Common myeloid progenitor, CD34-positive (primary cell): ENCODE data around the gene IGSF22.

Experiments
- CTCF ChIA-PET: fragments of 350-600 bp; sonication (Branson Sonifier 250); formaldehyde crosslinking; loops from one replicate; lab custom pipeline; 2021; ENCODE audit warnings: antibody characterized with exemption; lab: Charles Lee
- POLR2A ChIA-PET: fragments of 350-600 bp; sonication (Branson Sonifier 250); formaldehyde crosslinking; loops from one replicate; lab custom pipeline; 2021; ENCODE audit warnings: antibody characterized with exemption; lab: Charles Lee
- DNase-seq, 3 donors: peaks; one replicate each; pipeline versions ENCODE4 v3.0.0 to v3.0.0-alpha.2; 2013
- H3K27ac ChIP-seq, 2 experiments: 1 replicate in 1 of 2; 2 replicates in 1 of 2; pipeline ENCODE4 v1.7.0; 2013; ENCODE audit warnings: inconsistent platforms in 2 of 2, low read length in 2 of 2, mild to moderate bottlenecking in 2 of 2, low read depth in 1 of 2, moderate library complexity in 1 of 2; ENCODE audit not compliant: severe bottlenecking in 2 of 2, insufficient read depth in 1 of 2, poor library complexity in 1 of 2
- H3K27me3 ChIP-seq, 5 experiments: replicated peaks in 2 of 5; 1 replicate in 3 of 5; 2 replicates in 2 of 5; pipeline versions ENCODE4 v1.6.1 to v1.7.0; 2013; ENCODE audit warnings: low read length in 4 of 5, mild to moderate bottlenecking in 2 of 5, moderate library complexity in 2 of 5, inconsistent platforms in 1 of 5; ENCODE audit not compliant: insufficient read depth in 5 of 5, control insufficient read depth in 4 of 5
- H3K36me3 ChIP-seq, 4 experiments: 1 replicate in 2 of 4; 2 replicates in 2 of 4; pipeline versions ENCODE4 v1.6.1 to v1.7.0; 2013; ENCODE audit warnings: low read length in 3 of 4, control low read depth in 1 of 4, mild to moderate bottlenecking in 1 of 4; ENCODE audit not compliant: control insufficient read depth in 4 of 4, insufficient read depth in 4 of 4
- H3K4me1 ChIP-seq, 4 experiments: 1 replicate in 3 of 4; 2 replicates in 1 of 4; pipeline versions ENCODE4 v1.6.1 to v1.7.1; 2013; ENCODE audit warnings: low read length in 3 of 4, mild to moderate bottlenecking in 3 of 4, control low read depth in 1 of 4, inconsistent platforms in 1 of 4, moderate library complexity in 1 of 4; ENCODE audit not compliant: control insufficient read depth in 4 of 4, insufficient read depth in 4 of 4; ENCODE audit errors: control extremely low read depth in 1 of 4
- H3K4me3 ChIP-seq, 7 experiments: 1 replicate in 4 of 7; 2 replicates in 3 of 7; pipeline versions ENCODE4 v1.5.1 to v1.7.0; 2013; ENCODE audit warnings: mild to moderate bottlenecking in 7 of 7, low read length in 6 of 7, moderate library complexity in 6 of 7, inconsistent platforms in 2 of 7, low read depth in 2 of 7, control low read depth in 1 of 7; ENCODE audit not compliant: insufficient read depth in 4 of 7, control insufficient read depth in 1 of 7; ENCODE audit errors: extremely low read depth in 1 of 7
- H3K9me3 ChIP-seq, 5 experiments: 1 replicate in 4 of 5; 2 replicates in 1 of 5; pipeline versions ENCODE4 v1.6.1 to v1.7.1; 2013; ENCODE audit warnings: low read length in 4 of 5, mild to moderate bottlenecking in 2 of 5, inconsistent platforms in 1 of 5, low read depth in 1 of 5, moderate library complexity in 1 of 5; ENCODE audit not compliant: control insufficient read depth in 4 of 5, insufficient read depth in 2 of 5; ENCODE audit errors: control extremely low read depth in 1 of 5
- WGBS: methylation state at CpG from one replicate; pipeline ENCODE4 v1.1.5; 2013; ENCODE audit not compliant: insufficient coverage; 5-methylcytosine and 5-hydroxymethylcytosine counted together

IGSF22 gene

GRCh38 chr11:18704045-18704645 lies 21.8 kb downstream of the IGSF22 start:
- CTCF ChIA-PET = interaction anchor here (0.8 to 1.9 kb wide), 7 partner anchors 9 to 164 kb away, joined by 3 to 6 read pairs (median 3); no protein-coding TSS in a partner anchor
- Histone ChIP-seq H3K9me3 (no peaks in the 10 kb centered on the region), H3K4me3 (no peak overlapping the region), H3K27me3 (peaks cover 0 to 33% (median 0%) of the 10 kb centered on the region in 5 experiments), H3K4me1 (peaks cover 6 to 37% (median 21%) of the 10 kb centered on the region in 4 experiments), H3K27ac (no peak overlapping the region), H3K36me3 (peaks cover 0 to 8% (median 0%) of the 10 kb centered on the region in 4 experiments)
- POLR2A ChIA-PET = interaction anchor here (1.2 kb wide), 1 partner anchor 69 kb away, joined by 3 read pairs; no protein-coding TSS in a partner anchor
- DNase-seq = no peak
- WGBS = 96% methylated on average over 5 of the region's 5 CpGs

DNA sequence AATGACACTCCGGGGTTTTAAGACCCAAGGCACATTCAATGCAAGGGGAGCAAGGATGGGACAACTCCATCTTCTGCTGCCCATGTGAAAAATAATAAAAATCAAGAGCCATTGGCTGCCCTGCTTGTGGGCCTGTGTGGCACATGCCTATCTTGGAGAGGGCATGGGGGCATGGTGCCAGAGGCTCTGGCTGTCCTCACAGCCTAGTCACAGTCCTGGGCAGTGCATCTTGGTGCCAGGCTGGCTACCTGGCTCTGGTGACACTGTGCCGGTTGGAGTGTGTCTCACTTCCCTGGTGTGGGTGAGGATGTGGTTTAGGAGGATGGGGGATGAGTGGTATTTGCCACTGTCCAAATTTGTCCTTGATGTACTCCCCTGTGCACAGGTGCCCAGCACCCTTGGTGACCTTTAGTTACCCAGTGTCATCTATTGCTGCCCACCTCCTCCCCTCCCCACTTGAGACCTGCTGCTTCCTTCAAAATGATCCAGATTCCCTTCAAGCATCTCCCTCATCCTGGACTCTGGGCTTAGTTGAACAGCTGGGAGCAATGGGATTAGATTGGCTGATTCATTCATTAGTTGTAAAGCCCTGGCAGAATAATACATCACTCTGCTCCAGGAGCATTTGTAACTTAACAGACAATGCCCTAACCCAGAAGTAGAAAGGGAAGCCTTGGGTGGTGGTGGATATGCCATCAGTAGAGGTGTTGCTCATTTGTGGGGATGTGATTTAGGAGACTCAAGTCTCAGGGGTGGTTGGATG lies 22.8 kb downstream of the IGSF22 start:
- no CpG with 5 or more reads among the region's 2 CpGs for WGBS
- H3K36me3 ChIP-seq = peaks cover 0 to 8% (median 0%) of the 10 kb centered on the region in 4 experiments
- H3K4me1 ChIP-seq = peaks cover 8 to 41% (median 27%) of the 10 kb centered on the region in 4 experiments
- POLR2A ChIA-PET = no interaction called here
- no peak overlapping the region for H3K4me3 ChIP-seq
- DNase-seq = no peak
- H3K27ac ChIP-seq = no peak overlapping the region
- peaks cover 0 to 29% (median 0%) of the 10 kb centered on the region in 5 experiments for H3K27me3 ChIP-seq
- CTCF ChIA-PET = interaction anchor here (1.4 to 2.2 kb wide), 3 partner anchors 19 to 163 kb away, joined by 5 to 6 read pairs (median 5); no protein-coding TSS in a partner anchor
- H3K9me3 ChIP-seq = no peaks in the 10 kb centered on the region

DNA sequence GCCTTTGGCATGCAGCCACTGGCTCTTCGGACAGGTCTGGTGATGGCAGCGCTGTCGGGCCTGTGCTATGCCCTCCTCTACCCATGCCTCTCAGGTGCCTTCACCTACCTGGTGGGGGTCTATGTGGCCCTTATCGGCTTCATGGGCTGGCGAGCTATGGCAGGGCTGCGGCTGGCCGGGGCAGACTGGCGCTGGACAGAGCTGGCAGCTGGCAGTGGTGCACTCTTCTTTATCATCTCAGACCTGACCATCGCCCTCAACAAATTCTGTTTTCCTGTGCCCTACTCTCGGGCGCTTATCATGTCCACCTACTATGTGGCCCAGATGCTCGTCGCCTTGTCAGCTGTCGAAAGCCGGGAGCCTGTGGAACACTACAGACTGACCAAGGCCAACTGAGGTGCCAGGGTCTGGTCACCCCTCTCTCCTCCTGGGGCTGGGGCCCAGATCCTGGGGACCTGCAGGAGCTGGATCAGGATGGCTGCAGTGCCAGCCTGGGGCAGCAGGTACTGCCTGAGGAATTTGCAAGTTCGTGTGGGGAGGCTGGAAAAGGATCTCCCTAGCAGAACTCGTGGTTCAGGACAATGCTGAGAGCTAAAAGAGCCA lies 24.3 kb downstream of the IGSF22 start:
- no peaks in the 10 kb centered on the region for H3K9me3 ChIP-seq
- peaks cover 0 to 30% (median 0%) of the 10 kb centered on the region in 5 experiments for H3K27me3 ChIP-seq
- H3K4me1 ChIP-seq = peaks cover 10 to 41% (median 28%) of the 10 kb centered on the region in 4 experiments
- DNase-seq = no peak
- ChIA-PET POLR2A (no interaction called here), CTCF (interaction anchor here (1.4 to 2.2 kb wide), 2 partner anchors 20 to 162 kb away, joined by 5 read pairs; no protein-coding TSS in a partner anchor)
- no peak overlapping the region for H3K27ac ChIP-seq
- H3K4me3 ChIP-seq = no peak overlapping the region
- WGBS = 94% methylated on average over 14 of the region's 17 CpGs
- peaks cover 0 to 8% (median 0%) of the 10 kb centered on the region in 4 experiments for H3K36me3 ChIP-seq

DNA sequence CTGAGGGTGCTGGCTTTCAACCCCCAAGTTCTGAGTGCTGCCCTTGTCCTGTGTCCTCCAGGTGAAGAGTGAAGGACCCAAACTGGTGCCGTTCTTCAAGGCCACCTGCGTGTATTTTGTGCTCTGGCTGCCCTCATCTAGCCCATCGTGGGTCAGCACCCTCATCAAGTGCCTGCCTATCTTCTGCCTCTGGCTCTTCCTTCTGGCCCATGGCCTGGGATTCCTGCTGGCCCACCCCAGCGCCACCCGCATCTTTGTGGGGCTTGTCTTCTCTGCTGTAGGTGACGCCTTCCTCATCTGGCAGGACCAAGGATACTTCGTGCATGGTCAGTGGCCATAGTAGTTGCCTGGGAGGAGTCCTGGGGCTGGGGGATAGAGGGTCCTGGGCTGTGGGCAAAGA lies 25.1 kb downstream of the IGSF22 start:
- Histone ChIP-seq H3K36me3 (peaks cover 0 to 8% (median 0%) of the 10 kb centered on the region in 4 experiments), H3K9me3 (no peaks in the 10 kb centered on the region), H3K4me3 (no peak overlapping the region), H3K4me1 (peaks cover 10 to 33% (median 24%) of the 10 kb centered on the region in 4 experiments), H3K27ac (no peak overlapping the region), H3K27me3 (peaks cover 0 to 26% (median 0%) of the 10 kb centered on the region in 5 experiments)
- no peak for DNase-seq
- ChIA-PET CTCF (interaction anchor here (2.2 kb wide), 1 partner anchor 21 kb away, joined by 5 read pairs; no protein-coding TSS in a partner anchor), POLR2A (no interaction called here)
- WGBS = 87% methylated on average over 3 of the region's 7 CpGs

- POLR2A ChIA-PET = no interaction called here
- peak in 1 of 3 donors; percentile 22 for DNase-seq
- H3K9me3 ChIP-seq = no peaks in the 10 kb centered on the region
- no peak overlapping the region for H3K27ac ChIP-seq
- CTCF ChIA-PET = interaction anchor here (1.5 to 1.6 kb wide), 2 partner anchors 21 to 31 kb away, joined by 3 to 4 read pairs; no protein-coding TSS in a partner anchor
- H3K4me1 ChIP-seq = peaks cover 8 to 28% (median 20%) of the 10 kb centered on the region in 4 experiments
- H3K27me3 ChIP-seq = peaks cover 0 to 25% (median 0%) of the 10 kb centered on the region in 5 experiments
- WGBS = no CpG with 5 or more reads among the region's 1 CpG
- H3K4me3 ChIP-seq = no peak overlapping the region
- H3K36me3 ChIP-seq = peaks cover 0 to 8% (median 0%) of the 10 kb centered on the region in 4 experiments
Measured at GRCh38 chr11:18700375-18700774, 25.6 kb downstream of the IGSF22 start.

- H3K36me3 ChIP-seq = peaks cover 0 to 8% (median 0%) of the 10 kb centered on the region in 4 experiments
- no peak for DNase-seq
- H3K4me1 ChIP-seq = peaks cover 4 to 23% (median 19%) of the 10 kb centered on the region in 4 experiments
- no peaks in the 10 kb centered on the region for H3K9me3 ChIP-seq
- peaks cover 0 to 23% (median 0%) of the 10 kb centered on the region in 5 experiments for H3K27me3 ChIP-seq
- ChIA-PET POLR2A (no interaction called here), CTCF (interaction anchor here (1.2 to 1.6 kb wide), 3 partner anchors 22 to 55 kb away, joined by 3 to 4 read pairs (median 3); no protein-coding TSS in a partner anchor)
- 80% methylated on average over 2 of the region's 3 CpGs for WGBS
- H3K4me3 ChIP-seq = no peak overlapping the region
- no peak overlapping the region for H3K27ac ChIP-seq
Measured at GRCh38 chr11:18699848-18700261, 26.1 kb downstream of the IGSF22 start.
